ENCODE measurements around the gene COQ4. TPM values are rescaled to one million over a fixed set of nuclear protein-coding genes. Genes with fewer than 3 reads are reported as not detected.

COQ4 gene
- total RNA-seq, 1 donor from 2014 or later = 56.0 TPM

DNA sequence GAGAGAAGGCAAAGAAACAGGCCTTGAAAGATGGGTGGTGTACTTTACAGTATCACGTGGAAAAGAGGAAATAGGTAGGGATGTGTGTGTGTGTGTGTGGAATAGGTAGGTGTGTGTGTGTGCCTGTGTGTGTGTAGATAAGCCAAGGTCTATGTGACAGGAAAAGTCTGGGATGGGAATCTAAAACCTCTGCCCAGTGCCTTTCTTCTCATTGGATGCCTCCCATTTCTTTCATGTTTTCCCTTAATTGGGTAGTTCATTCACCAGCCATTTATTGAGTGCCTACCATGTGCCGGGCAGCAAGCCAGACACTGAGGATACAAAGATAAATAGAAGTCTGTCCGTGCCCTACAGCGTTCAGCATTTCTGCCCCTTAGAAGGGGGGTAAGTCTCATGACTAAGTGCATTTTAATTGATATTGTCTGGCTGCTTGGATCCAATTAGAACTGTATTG, 49.6 kb downstream of the COQ4 start:
- DNase-seq (ENCODE audit: extremely low read depth, low read depth, low spot score) = no peak

DNA sequence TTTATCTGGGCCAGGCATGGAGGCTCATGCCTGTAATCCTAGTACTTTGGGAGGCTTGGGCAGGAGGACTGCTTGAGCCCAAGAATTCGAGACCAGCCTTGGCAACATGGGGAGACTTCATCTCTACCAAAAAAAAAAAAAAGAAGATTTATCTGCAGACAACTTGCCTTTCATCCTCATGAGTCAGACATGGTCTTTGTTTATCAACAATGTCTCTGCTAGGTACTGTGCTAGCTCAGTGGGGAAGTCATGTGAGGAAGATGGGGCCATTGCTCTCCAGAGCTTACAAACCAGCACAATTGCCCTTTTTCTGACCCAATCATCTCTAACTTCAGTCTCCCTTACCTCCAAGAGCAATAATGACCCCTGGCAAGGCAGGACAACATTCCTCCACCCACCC, 50.1 kb downstream of the COQ4 start:
- no peak for DNase-seq (ENCODE audit: extremely low read depth, low read depth, low spot score)

DNA sequence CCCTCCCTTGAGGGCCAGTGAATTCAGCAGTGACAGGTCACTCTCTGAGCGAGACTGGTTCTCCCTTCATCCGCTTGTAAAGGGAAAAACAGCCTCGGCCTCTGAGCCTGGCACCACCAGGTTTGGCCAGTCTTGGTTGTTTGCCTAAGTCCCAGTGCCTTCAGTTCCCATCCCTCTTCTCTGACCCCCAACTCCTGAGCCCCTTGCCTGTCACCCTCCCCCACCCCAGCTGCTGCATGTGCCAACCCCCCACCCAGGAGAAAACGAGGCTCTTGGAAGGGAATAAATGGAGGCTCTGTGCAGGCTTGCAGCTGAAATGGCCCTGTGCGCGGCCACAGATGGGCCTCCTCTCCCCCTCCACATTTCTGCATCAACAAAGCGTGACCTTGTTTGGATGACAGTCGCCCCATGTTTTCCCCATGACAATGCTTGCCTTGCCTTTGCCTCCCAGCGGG, 51.6 kb downstream of the COQ4 start:
- DNase-seq (ENCODE audit: extremely low read depth, low read depth, low spot score) = no peak

DNA sequence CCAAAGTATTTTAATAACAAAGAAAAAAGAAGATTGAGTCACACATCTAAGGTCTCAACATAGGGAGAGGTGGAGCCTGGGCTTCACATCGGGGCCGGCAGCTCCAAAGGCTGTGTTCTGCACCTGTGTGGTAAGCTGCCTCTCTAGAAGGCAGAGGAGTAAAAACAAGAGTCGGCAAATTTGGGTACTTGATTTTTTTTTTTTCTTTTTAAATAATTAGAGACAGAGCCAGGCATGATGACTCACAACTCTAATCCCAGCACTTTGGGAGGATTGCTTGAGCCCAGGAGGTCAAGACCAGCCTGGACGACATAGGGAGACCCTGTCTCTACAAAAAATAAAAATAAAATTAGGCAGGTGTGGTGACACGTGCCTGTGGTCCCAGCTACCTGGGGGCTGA, 53.2 kb downstream of the COQ4 start:
- DNase-seq (ENCODE audit: extremely low read depth, low read depth, low spot score) = no peak

DNA sequence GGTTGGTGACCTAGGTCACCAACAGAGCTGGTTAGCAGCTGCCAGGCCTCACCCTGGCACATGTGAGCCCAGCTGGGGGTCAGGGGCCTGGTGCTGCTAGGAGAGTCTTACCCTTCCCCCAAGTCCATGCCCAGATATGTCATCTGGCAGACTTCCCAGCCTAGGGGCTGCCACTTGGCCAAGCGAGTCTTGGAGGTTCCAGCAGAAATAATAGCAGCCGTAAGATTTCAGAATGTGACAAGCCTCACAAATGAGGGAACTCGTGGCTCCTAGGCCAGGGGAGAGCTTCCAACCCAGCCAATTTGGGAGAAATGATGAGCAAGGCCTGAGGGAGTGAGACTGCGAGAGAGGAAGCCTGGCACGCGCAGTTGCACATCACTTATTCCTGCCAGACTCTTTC, 59.6 kb downstream of the COQ4 start:
- DNase-seq (ENCODE audit: extremely low read depth, low read depth, low spot score) = no peak

DNA sequence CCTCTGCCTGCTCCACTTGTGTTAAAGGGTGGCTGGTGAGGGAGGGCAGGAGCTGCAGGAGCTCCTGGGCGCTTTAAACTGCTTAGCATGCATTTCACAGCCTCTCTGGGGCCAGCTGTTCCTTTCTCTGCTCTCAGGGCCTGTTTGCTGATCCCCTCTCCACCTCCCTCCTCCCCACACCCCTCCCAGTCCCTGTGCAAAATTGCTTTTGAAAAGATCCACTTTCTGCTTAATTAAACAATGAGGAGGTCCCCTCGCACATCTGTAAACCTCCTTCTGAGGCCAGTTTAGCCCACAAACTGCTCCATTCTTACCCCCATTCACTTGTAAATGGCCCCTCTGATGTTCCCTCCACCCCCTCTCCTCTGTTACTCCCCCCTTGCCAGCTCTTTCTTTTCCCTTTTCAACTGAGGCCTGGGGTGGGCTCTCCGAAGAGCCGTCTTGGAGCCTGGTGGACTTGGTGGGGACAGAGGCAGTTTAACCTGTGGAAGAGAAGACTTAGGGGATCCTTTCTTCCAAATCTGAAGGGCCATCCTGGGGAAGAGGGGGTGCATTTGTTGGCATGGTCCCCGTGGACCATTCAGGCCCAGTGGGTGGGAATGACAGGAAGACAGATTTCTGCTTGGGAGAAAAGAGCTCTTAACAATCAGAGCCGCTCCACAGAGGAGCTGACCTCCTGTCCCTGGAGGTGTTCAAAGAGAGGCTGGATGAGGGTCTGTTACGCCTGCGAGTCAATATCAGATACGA, 60.5 kb downstream of the COQ4 start:
- DNase-seq (ENCODE audit: extremely low read depth, low read depth, low spot score) = no peak

Other genes with a start within 250 kb of the COQ4 start
- 63.4 and 68.6 TPM in 2 replicates for gene PTGES2, start 195.1 kb upstream of the COQ4 start, total RNA-seq
- gene LCN2, start 173.4 kb upstream of the COQ4 start, total RNA-seq = not detected in 2 replicates
- 274 and 308 TPM in 2 replicates for gene BBLN, start 162.6 kb upstream of the COQ4 start, total RNA-seq
- 68.1 and 69.4 TPM in 2 replicates for gene CIZ1, start 131.3 kb upstream of the COQ4 start, total RNA-seq
- gene DNM1, start 119.5 kb upstream of the COQ4 start, total RNA-seq = 2.7 and 7.9 TPM in 2 replicates
- gene GOLGA2, start 46.8 kb upstream of the COQ4 start, total RNA-seq = 62.4 and 138 TPM in 2 replicates
- gene SWI5, start 46.6 kb upstream of the COQ4 start, total RNA-seq = 28.4 and 37.8 TPM in 2 replicates
- gene TRUB2, start 392 bp upstream of the COQ4 start, total RNA-seq = 11.3 and 13.5 TPM in 2 replicates
- gene SLC27A4, start 17.7 kb downstream of the COQ4 start, total RNA-seq = 42.7 and 45.1 TPM in 2 replicates
- gene URM1, start 48.5 kb downstream of the COQ4 start, total RNA-seq = 41.9 and 45.1 TPM in 2 replicates
- 56.8 and 81.3 TPM in 2 replicates for gene CERCAM, start 98.0 kb downstream of the COQ4 start, total RNA-seq
- gene ODF2, start 133.2 kb downstream of the COQ4 start, total RNA-seq = 19.8 and 36.9 TPM in 2 replicates
- gene GLE1, start 181.9 kb downstream of the COQ4 start, total RNA-seq = 14.4 and 21.6 TPM in 2 replicates
- 383 and 476 TPM in 2 replicates for gene SPTAN1, start 229.7 kb downstream of the COQ4 start, total RNA-seq